AG04450 (cell line): ENCODE measurements around the gene NKRF. TPM values are rescaled to one million over a fixed set of nuclear protein-coding genes. Genes with fewer than 3 reads are reported as not detected.

ENCODE experiments used
- CTCF ChIA-PET: fragments of 300-600, 350-600 bp; formaldehyde crosslinking; extraction: SDS; loops from one replicate; lab custom pipeline; 2022; ENCODE audit warnings: antibody characterized with exemption, inconsistent platforms; lab: Charles Lee
- POLR2A ChIA-PET: fragments of 350-600 bp; formaldehyde crosslinking; extraction: SDS; loops from one replicate; lab custom pipeline; 2021; ENCODE audit warnings: antibody characterized with exemption, inconsistent platforms; lab: Yijun Ruan, JAX
- DNase-seq: peaks from one replicate; pipeline ENCODE4 v3.0.0-alpha.2; 2011; ENCODE audit warnings: low read depth, low spot score
- H3K27ac ChIP-seq: one replicate; pipeline ENCODE4 v1.5.1; 2012; ENCODE audit warnings: low read depth, low read length, control low read depth
- H3K27me3 ChIP-seq: one replicate; pipeline ENCODE4 v1.6.0; 2012; ENCODE audit warnings: low read length; ENCODE audit not compliant: control insufficient read depth, insufficient read depth
- H3K4me3 ChIP-seq: 2 replicates; pipeline ENCODE4 v1.5.1; 2011; ENCODE audit warnings: mild to moderate bottlenecking, low read depth, low read length, control low read depth
- H3K9me3 ChIP-seq: 2 replicates; pipeline ENCODE4 v1.5.1; 2012; ENCODE audit warnings: low read length; ENCODE audit not compliant: control insufficient read depth, insufficient read depth
- CTCF ChIP-seq: IDR thresholded peaks from 2 replicates; pipeline ENCODE4 v1.5.1; 2011; ENCODE audit warnings: low read depth, low read length, control low read depth, inconsistent platforms
- polyA plus RNA-seq: library from polyadenylated mRNA; depleted of rRNA; stranded (reverse); fragments of >200 nt; gene quantifications from 2 replicates; pipeline ENCODE4 v1.2.3, GENCODE V29; 2011

The NKRF gene
- polyA plus RNA-seq, 1 experiment, result 6.4 TPM

DNA sequence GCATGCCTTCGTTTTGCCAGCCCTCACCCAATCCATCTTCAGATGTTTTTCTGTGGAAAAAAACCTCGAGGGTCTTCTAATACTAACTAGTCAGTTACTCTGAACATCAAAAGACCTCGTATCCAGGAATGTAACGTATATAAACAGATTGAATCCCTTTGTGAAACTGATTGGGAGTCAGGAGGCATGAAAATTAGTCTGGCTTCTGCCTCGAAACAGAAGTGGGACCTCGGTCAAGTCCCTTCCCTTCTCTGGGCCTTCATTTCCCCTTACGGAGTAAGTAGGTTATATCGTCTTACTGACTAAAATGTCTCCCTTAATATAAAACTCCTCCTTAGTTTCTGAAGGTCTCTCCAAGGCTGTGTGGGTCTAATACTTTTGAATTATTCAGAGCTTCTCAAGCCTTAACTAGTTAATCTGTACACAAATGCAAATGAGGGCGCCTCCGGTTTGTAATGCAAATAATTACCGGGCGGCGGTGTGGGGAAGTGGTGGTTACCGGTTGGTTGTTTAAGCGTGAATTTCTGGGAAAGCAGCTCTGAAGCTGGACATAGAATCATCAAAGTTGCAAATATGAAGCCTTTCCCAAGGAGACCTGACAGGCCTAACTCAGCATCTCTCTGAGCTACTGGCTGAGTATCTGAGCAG lies 11.4 kb upstream of the NKRF start:
- TF ChIP-seq CTCF, result no peak
- ChIA-PET CTCF (no interaction called here), POLR2A (no interaction called here)
- no peak for DNase-seq
- no peaks in the 10 kb centered on the region for H3K9me3 ChIP-seq
- no peak overlapping the region for H3K4me3 ChIP-seq
- no peaks in the 10 kb centered on the region for H3K27me3 ChIP-seq
- no peak overlapping the region for H3K27ac ChIP-seq

DNA sequence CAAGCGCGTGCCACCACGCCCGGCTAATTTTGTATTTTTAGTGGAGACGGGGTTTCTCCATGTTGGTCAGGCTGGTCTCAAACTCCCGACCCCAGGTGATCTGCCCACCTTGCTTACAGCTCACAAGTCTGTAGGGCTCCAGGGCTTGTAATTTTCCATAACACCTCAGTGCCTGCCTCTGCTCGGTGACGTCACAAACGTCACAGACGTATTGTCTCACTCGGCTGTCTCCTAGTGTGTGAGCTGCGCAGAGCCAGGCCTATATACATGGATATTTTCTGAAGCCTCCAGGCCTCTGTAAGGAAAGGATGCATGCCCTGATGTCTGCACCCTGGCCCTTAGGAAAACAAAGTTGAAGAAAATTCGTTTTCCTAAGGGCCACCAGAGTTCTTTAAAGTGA lies 8.6 kb upstream of the NKRF start:
- TF ChIP-seq CTCF, result no peak
- H3K4me3 ChIP-seq, result no peak overlapping the region
- H3K27ac ChIP-seq, result no peak overlapping the region
- H3K27me3 ChIP-seq, result no peaks in the 10 kb centered on the region
- ChIA-PET POLR2A (no interaction called here), CTCF (no interaction called here)
- no peak for DNase-seq
- no peaks in the 10 kb centered on the region for H3K9me3 ChIP-seq

- CTCF ChIA-PET, result interaction anchor here (1.0 kb wide), 1 partner anchor 91 kb away, joined by 4 read pairs; no protein-coding TSS in a partner anchor
These were observed 780 bp upstream of the NKRF start for GRCh38 chrX:119607018-119607389.

DNA sequence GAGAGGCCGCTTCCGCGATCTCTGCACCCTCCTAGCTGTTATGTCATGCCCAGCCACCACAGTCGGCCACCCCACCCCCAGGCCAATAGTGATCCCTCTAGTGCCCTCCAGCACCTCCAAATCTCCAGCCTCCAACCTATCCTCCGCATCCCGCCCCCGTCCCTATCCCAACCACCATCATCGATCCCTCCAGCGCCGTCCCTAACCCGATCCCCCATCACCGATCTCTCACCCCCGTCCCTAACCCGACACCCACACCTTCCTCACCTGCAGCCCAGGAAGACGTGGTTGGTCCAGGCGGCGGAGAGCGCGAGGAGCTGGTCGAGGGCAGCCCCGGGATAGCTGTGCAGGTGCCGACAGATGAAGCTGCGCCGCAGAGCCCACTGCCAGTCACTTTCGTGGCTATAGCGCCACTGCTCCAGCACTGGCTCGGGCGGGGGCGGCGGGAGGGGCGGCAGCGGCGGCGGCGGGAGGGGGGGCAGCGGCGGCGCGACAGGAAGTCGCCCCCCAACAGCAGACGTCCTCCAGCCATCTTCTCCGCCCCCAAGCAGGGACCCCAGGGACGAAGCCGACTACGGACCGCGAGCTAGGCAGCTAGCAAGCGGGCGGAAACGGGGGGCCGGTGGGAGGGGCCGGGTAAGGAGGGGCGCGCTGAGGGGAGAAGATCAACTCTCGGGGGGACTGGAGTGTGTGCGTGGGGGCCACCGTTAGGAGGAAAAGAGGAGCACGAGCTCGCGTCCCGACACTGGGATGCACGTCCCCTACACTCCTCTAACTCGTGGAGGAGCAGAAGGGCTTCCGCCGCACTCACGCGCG lies 552 bp downstream of the NKRF start:
- no peaks in the 10 kb centered on the region for H3K9me3 ChIP-seq
- DNase-seq, result no peak
- CTCF ChIA-PET, result interaction anchor here (1.1 to 1.4 kb wide), 2 partner anchors 117 to 124 kb away, joined by 3 read pairs; no protein-coding TSS in a partner anchor

More at GRCh38 chrX:119607018-119607389, 780 bp upstream of the NKRF start:
- POLR2A ChIA-PET, result interaction anchor here (0.5 to 0.8 kb wide), 3 partner anchors 25 to 325 kb away, joined by 3 to 4 read pairs (median 3); no protein-coding TSS in a partner anchor
- Histone ChIP-seq H3K27me3 (no peaks in the 10 kb centered on the region), H3K27ac (peak overlapping the region; percentile 85), H3K4me3 (peak overlapping the region; percentile 90), H3K9me3 (no peaks in the 10 kb centered on the region)
- no peak for TF ChIP-seq CTCF
- no peak for DNase-seq

More for the DNA sequence above, 552 bp downstream of the NKRF start:
- H3K27me3 ChIP-seq, result no peaks in the 10 kb centered on the region
- POLR2A ChIA-PET, result interaction anchor here (0.7 to 1.2 kb wide), 4 partner anchors 32 to 228 kb away, joined by 3 to 4 read pairs (median 3); partner anchors contain the start of gene RPL39
- TF ChIP-seq CTCF, result no peak
- H3K4me3 ChIP-seq, result peak overlapping the region; percentile 90
- H3K27ac ChIP-seq, result peak overlapping the region; percentile 39
